IMR-90 (cell line): Measurements from ENCODE around the gene FSTL1. TPM values are rescaled to one million over a fixed set of nuclear protein-coding genes. Genes with fewer than 3 reads are reported as not detected.

ENCODE experiments used
- ATAC-seq: fragments of 200-7000 bp; cut with Tn5 transposase; 2 replicates; pipeline ENCODE4 v1.9.1; 2020; ENCODE audit warnings: low read depth, mild to moderate bottlenecking, moderate library complexity
- BruUV-seq: library from RNA; stranded (reverse); fragments of 400-500 nt; replicated peaks from 2 replicates; lab custom pipeline; 2021; lab: Mats Ljungman, UMichigan
- CTCF ChIA-PET: fragments of 300-600 bp; formaldehyde crosslinking; extraction: SDS; loops from one replicate; lab custom pipeline; 2021; ENCODE audit warnings: antibody characterized with exemption; lab: Yijun Ruan, JAX
- POLR2A ChIA-PET: fragments of 300-600 bp; sonication (Branson Sonifier 250); formaldehyde crosslinking; loops from one replicate; lab custom pipeline; 2022; ENCODE audit warnings: antibody characterized with exemption; ENCODE audit not compliant: unreplicated experiment; lab: Charles Lee
- DNase-seq: peaks from one replicate; pipeline ENCODE4 v3.0.0; 2013
- H2AFZ ChIP-seq: replicated peaks from 2 replicates; pipeline ENCODE3; 2013; ENCODE audit warnings: low read length, mild to moderate bottlenecking; ENCODE audit not compliant: poor library complexity
- H2AK5ac ChIP-seq: 2 replicates; pipeline ENCODE4 v1.6.1; 2013; ENCODE audit warnings: low read depth, low read length, inconsistent platforms
- H2AK9ac ChIP-seq: replicated peaks from 2 replicates; pipeline ENCODE3; 2013; ENCODE audit warnings: mild to moderate bottlenecking, low read depth, low read length, moderate library complexity; ENCODE audit not compliant: poor library complexity
- H2BK120ac ChIP-seq: 2 replicates; pipeline ENCODE4 v1.6.1; 2013; ENCODE audit warnings: low read depth, low read length, inconsistent platforms
- H2BK15ac ChIP-seq: 3 replicates; pipeline ENCODE4 v1.6.1; 2013; ENCODE audit warnings: low read depth, low read length, inconsistent platforms
- H2BK20ac ChIP-seq: 2 replicates; pipeline ENCODE4 v1.6.1; 2013; ENCODE audit warnings: low read depth, mild to moderate bottlenecking, inconsistent platforms, low read length, moderate library complexity
- H2BK5ac ChIP-seq: 2 replicates; pipeline ENCODE4 v1.6.1; 2013; ENCODE audit warnings: mild to moderate bottlenecking, low read depth, low read length, inconsistent platforms; ENCODE audit not compliant: poor library complexity, severe bottlenecking
- H3K14ac ChIP-seq: replicated peaks from 2 replicates; pipeline ENCODE4 v1.6.1; 2013; ENCODE audit warnings: low read depth, low read length, inconsistent platforms
- H3K18ac ChIP-seq: 2 replicates; pipeline ENCODE4 v1.6.1; 2013; ENCODE audit warnings: low read depth, low read length, control low read depth
- H3K23ac ChIP-seq: 2 replicates; pipeline ENCODE4 v1.6.1; 2013; ENCODE audit warnings: low read depth, low read length, inconsistent platforms
- H3K27ac ChIP-seq: 2 replicates; pipeline ENCODE4 v1.5.1; 2013; ENCODE audit warnings: mild to moderate bottlenecking, control low read depth, low read length; ENCODE audit not compliant: insufficient read depth
- H3K27me3 ChIP-seq: 2 replicates; pipeline ENCODE4 v1.6.1; 2013; ENCODE audit warnings: low read length; ENCODE audit not compliant: control insufficient read depth, insufficient read depth
- H3K36me3 ChIP-seq: 2 replicates; pipeline ENCODE4 v1.6.1; 2013; ENCODE audit warnings: low read length, mixed read lengths; ENCODE audit not compliant: control insufficient read depth, insufficient read depth
- H3K4ac ChIP-seq: 2 replicates; pipeline ENCODE4 v1.6.1; 2013; ENCODE audit warnings: low read depth, low read length, inconsistent platforms
- H3K4me1 ChIP-seq: 2 replicates; pipeline ENCODE4 v1.6.1; 2013; ENCODE audit warnings: low read length, mixed read lengths; ENCODE audit not compliant: control insufficient read depth, insufficient read depth
- H3K4me2 ChIP-seq: 2 replicates; pipeline ENCODE4 v1.6.1; 2013; ENCODE audit warnings: low read depth, mild to moderate bottlenecking, control low read depth, low read length, moderate library complexity
- H3K4me3 ChIP-seq: 2 replicates; pipeline ENCODE4 v1.5.1; 2013; ENCODE audit warnings: low read depth, mild to moderate bottlenecking, control low read depth, low read length, moderate library complexity; ENCODE audit not compliant: insufficient read depth
- H3K56ac ChIP-seq: 2 replicates; pipeline ENCODE4 v1.6.1; 2013; ENCODE audit warnings: low read length, inconsistent platforms; ENCODE audit not compliant: insufficient read depth; ENCODE audit errors: extremely low read depth
- H3K79me1 ChIP-seq, 2 experiments: 2 replicates each; pipeline ENCODE4 v1.6.1; 2013; ENCODE audit warnings: low read length in 2 of 2, inconsistent platforms in 1 of 2, low read depth in 1 of 2
- H3K9ac ChIP-seq: 2 replicates; pipeline ENCODE4 v1.6.1; 2013; ENCODE audit warnings: low read depth, low read length, control low read depth
- H3K9me1 ChIP-seq: 2 replicates; pipeline ENCODE4 v1.6.1; 2013; ENCODE audit warnings: low read length, inconsistent platforms; ENCODE audit not compliant: insufficient read depth
- H3K9me3 ChIP-seq: 2 replicates; pipeline ENCODE4 v1.6.1; 2013; ENCODE audit warnings: low read length; ENCODE audit not compliant: control insufficient read depth, insufficient read depth
- H4K20me1 ChIP-seq: 2 replicates; pipeline ENCODE4 v1.6.1; 2013; ENCODE audit warnings: low read length, inconsistent platforms; ENCODE audit not compliant: insufficient read depth
- H4K5ac ChIP-seq: 2 replicates; pipeline ENCODE4 v1.6.1; 2013; ENCODE audit warnings: mild to moderate bottlenecking, low read depth, low read length, control low read depth
- H4K8ac ChIP-seq, 2 experiments: 2 replicates each; pipeline ENCODE4 v1.6.1; 2013; ENCODE audit warnings: low read depth in 2 of 2, low read length in 2 of 2, control low read depth in 1 of 2, inconsistent platforms in 1 of 2
- H4K91ac ChIP-seq: 2 replicates; pipeline ENCODE4 v1.6.1; 2013; ENCODE audit warnings: low read depth, low read length, inconsistent platforms; ENCODE audit not compliant: insufficient read depth
- CEBPB ChIP-seq: IDR thresholded peaks from 2 replicates; pipeline ENCODE4 v1.6.1; 2012; ENCODE audit warnings: low read depth, low read length, improper control_type of control experiment
- CHD1 ChIP-seq: IDR thresholded peaks from 2 replicates; pipeline ENCODE4 v1.6.1; 2012; ENCODE audit warnings: low read depth, low read length, improper control_type of control experiment
- CTCF ChIP-seq: conservative IDR thresholded peaks from 2 replicates; pipeline ENCODE4 v1.5.1; 2012; ENCODE audit warnings: mild to moderate bottlenecking, low read depth, low read length, improper control_type of control experiment
- FOS ChIP-seq: fragments of 150-350 bp; IDR thresholded peaks from 2 replicates; pipeline ENCODE4 v1.6.1; 2016; ENCODE audit warnings: low read depth, low read length
- MAZ ChIP-seq: IDR thresholded peaks from 2 replicates; pipeline ENCODE4 v1.6.1; 2012; ENCODE audit warnings: low read depth, mild to moderate bottlenecking, low read length, improper control_type of control experiment, moderate library complexity, borderline replicate concordance
- MXI1 ChIP-seq: IDR thresholded peaks from 2 replicates; pipeline ENCODE4 v1.6.1; 2012; ENCODE audit warnings: low read depth, mild to moderate bottlenecking, low read length, moderate library complexity, borderline replicate concordance
- NFE2L2 ChIP-seq: fragments of 150-350 bp; IDR thresholded peaks from 2 replicates; pipeline ENCODE4 v1.6.1; 2016; ENCODE audit warnings: low read depth, mild to moderate bottlenecking, low read length
- POLR2A ChIP-seq: IDR thresholded peaks from 2 replicates; pipeline ENCODE4 v1.6.1; 2012; ENCODE audit warnings: mild to moderate bottlenecking, low read depth, low read length
- RAD21 ChIP-seq: IDR thresholded peaks from 2 replicates; pipeline ENCODE4 v1.6.1; 2012; ENCODE audit warnings: low read length, improper control_type of control experiment
- RCOR1 ChIP-seq: IDR thresholded peaks from 2 replicates; pipeline ENCODE4 v1.6.1; 2012; ENCODE audit warnings: mild to moderate bottlenecking, low read length, improper control_type of control experiment; ENCODE audit not compliant: insufficient replicate concordance
- RFX5 ChIP-seq: IDR thresholded peaks from 2 replicates; pipeline ENCODE4 v1.8.0; 2012; ENCODE audit warnings: low read depth, mild to moderate bottlenecking, low read length, moderate library complexity
- SMC3 ChIP-seq: fragments of 150-350 bp; IDR thresholded peaks from 2 replicates; pipeline ENCODE4 v1.6.1; 2016; ENCODE audit warnings: low read depth, mild to moderate bottlenecking, antibody characterized with exemption, low read length, moderate library complexity
- WGBS, 2 experiments: methylation state at CpG; one replicate each; pipeline versions ENCODE4 v1.1.5 to v1.1.7; 2013; ENCODE audit warnings: missing lambda C conversion rate in 2 of 2; ENCODE audit not compliant: insufficient read length in 1 of 2; ENCODE audit errors: extremely low coverage in 2 of 2; 5-methylcytosine and 5-hydroxymethylcytosine counted together
- dilution Hi-C: fragments of 300-500 bp; cut with HindIII; formaldehyde crosslinking; loops from one replicate; pipeline ENCODE4 v1.14.3; 2018; ENCODE audit warnings: low sequenced_read_pairs; ENCODE audit not compliant: unreplicated experiment
- in situ Hi-C: fragments of 300-500 bp; cut with MboI; formaldehyde crosslinking; loops from 3 replicates; pipeline ENCODE4 v1.14.3; 2019; ENCODE audit warnings: low sequenced_read_pairs, inconsistent platforms, mixed read lengths
- intact Hi-C: fragments of 100-400 bp; cut with micrococcal nuclease; formaldehyde crosslinking; loops from 2 replicates; pipeline ENCODE4 v1.10.0; 2022
- polyA plus RNA-seq, 3 experiments: library from polyadenylated mRNA; depleted of rRNA; stranded (reverse); fragments of >200 nt; gene quantifications; 2 replicates each; pipeline ENCODE4 v1.2.3, GENCODE V29; 2012; ENCODE audit warnings: low replicate concordance in 1 of 3
- total RNA-seq: library from RNA; depleted of rRNA; stranded (reverse); fragments of >200 nt; gene quantifications from 2 replicates; pipeline ENCODE4 v1.2.3, GENCODE V29; 2012

FSTL1 gene
- total and polyA plus RNA-seq, 2 of the 4 experiments (the other 2 are of a cell fraction) = 864 to 1,642 TPM

GRCh38 chr3:120445654-120446053, 5.1 kb downstream of the FSTL1 start:
- Histone ChIP-seq H3K36me3 (peaks cover 32% of the 10 kb centered on the region), H2AK9ac (no peak overlapping the region), H3K9me1 (peaks cover 27% of the 10 kb centered on the region), H3K27ac (peak overlapping the region; percentile 21; the same call in 1 of the 2 replicates), H3K27me3 (no peaks in the 10 kb centered on the region), H4K20me1 (peaks cover 77% of the 10 kb centered on the region), H4K5ac (no peak overlapping the region), H3K23ac (no peak overlapping the region), H2BK5ac (no peak overlapping the region), H3K14ac (no peak overlapping the region), H3K18ac (no peak overlapping the region), H3K4me1 (peaks cover 17% of the 10 kb centered on the region), H4K8ac (peak overlapping the region in 1 of 2 experiments; percentile 21; a peak in 1 of 4 replicates), H3K9ac (no peak overlapping the region), H3K79me1 (peaks cover 3 to 47% of the 10 kb centered on the region in 2 experiments; a peak in 3 of 4 replicates), H2AFZ (no peak overlapping the region), H3K4me2 (no peak overlapping the region), H2BK15ac (no peak overlapping the region), H3K4ac (no peak overlapping the region), H3K56ac (no peak overlapping the region), H2AK5ac (no peak overlapping the region), H2BK20ac (no peak overlapping the region), H4K91ac (no peak overlapping the region), H3K9me3 (no peaks in the 10 kb centered on the region), H3K4me3 (no peak overlapping the region), H2BK120ac (no peak overlapping the region)
- no CpG with 5 or more reads among the region's 5 CpGs for WGBS, 2 experiments
- DNase-seq (no peak), ATAC-seq (no peak)
- ChIA-PET CTCF (interaction anchor here (1.1 to 1.6 kb wide), 2 partner anchors 113 to 349 kb away, joined by 3 read pairs; no protein-coding TSS in a partner anchor), POLR2A (no interaction called here)
- intact Hi-C loops (no loop called here), dilution Hi-C loops (no loop called here), in situ Hi-C loops (loop anchor here (25.0 kb wide), 2 partner anchors 342 to 1042 kb away; no protein-coding TSS in a partner anchor)
- BruUV-seq = no TSS peak
- TF ChIP-seq RAD21 = no peak
- no peak for TF ChIP-seq CEBPB
- TF ChIP-seq CHD1 = no peak
- no peak for TF ChIP-seq MXI1
- no peak for TF ChIP-seq FOS
- no peak for TF ChIP-seq SMC3
- no peak for TF ChIP-seq MAZ
- no peak for TF ChIP-seq NFE2L2
- TF ChIP-seq RCOR1 = no peak
- no peak for TF ChIP-seq POLR2A
- no peak for TF ChIP-seq CTCF
- TF ChIP-seq RFX5 = no peak
